Measurements from ENCODE around the gene CXCR3.

DNA sequence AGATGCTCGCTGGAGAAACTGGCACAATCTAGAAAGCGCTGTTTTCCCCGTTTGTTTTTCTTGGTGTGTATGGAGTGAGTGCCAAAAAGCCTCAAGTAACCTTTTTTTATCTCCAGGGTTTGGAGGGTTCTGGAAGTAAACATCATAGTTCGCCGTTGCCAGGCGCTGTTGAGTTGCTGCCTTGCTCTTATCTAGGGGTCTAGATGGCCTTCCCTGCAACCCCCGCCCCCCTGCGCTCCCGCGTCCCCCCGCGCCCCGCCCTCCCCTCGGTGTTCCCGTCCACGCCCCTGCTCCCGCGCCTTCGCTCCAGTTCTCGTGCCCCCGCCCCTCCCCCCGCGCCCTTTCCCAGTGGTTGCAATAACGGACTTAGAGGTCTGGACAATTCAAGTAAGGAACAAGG lies 40.6 kb downstream of the CXCR3 start:
- no peak for TF ChIP-seq EZH2 (IDR thresholded peaks at IDR 0.05; ENCODE audit: low read length)
- TF ChIP-seq, protein P1, sequence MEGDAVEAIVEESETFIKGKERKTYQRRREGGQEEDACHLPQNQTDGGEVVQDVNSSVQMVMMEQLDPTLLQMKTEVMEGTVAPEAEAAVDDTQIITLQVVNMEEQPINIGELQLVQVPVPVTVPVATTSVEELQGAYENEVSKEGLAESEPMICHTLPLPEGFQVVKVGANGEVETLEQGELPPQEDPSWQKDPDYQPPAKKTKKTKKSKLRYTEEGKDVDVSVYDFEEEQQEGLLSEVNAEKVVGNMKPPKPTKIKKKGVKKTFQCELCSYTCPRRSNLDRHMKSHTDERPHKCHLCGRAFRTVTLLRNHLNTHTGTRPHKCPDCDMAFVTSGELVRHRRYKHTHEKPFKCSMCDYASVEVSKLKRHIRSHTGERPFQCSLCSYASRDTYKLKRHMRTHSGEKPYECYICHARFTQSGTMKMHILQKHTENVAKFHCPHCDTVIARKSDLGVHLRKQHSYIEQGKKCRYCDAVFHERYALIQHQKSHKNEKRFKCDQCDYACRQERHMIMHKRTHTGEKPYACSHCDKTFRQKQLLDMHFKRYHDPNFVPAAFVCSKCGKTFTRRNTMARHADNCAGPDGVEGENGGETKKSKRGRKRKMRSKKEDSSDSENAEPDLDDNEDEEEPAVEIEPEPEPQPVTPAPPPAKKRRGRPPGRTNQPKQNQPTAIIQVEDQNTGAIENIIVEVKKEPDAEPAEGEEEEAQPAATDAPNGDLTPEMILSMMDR (optimal IDR thresholded peaks at IDR 0.05 in 1 of 3, IDR thresholded peaks at IDR 0.05 in 1 of 3, conservative IDR thresholded peaks at IDR 0.05 in 1 of 3; ENCODE audit: extremely low read depth in 1 of 3, insufficient read depth in 2 of 3, low read length in 3 of 3), result no peak

Measured in keratinocyte (primary cell).